DMS114 treated with DMSO at 0.1 percent for 48 hours (cell line): ENCODE results near the gene BCLAF1.
"Not testable (repeated sequence)": the region's sequence is repeated elsewhere in the genome, so short reads cannot be mapped to it uniquely, and the experiment has no call there.

Experiments used
- DNase-seq: peaks from one replicate; lab custom pipeline; 2025; ENCODE audit not compliant: unreplicated experiment; lab: John Stamatoyannopoulos, UW

The BCLAF1 gene

DNA sequence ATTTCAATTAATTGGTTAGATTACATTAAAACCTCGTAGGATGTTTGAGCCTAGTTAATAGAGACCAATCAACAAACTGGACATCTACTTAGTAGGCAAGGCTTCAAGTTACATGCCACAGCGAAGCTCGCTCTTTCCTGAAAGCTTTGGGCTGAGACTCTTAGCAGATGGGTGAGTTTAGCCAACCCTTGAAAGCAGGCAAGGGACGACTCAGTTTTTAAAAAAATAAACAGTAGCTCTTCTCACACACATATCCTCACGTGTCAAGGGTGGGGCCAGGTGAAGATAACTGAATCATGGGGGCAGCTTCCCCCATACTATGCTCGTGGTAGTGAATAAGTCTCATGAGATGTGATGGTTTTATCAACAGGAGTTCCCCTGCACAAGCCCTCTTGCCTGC, 40.3 kb downstream of the BCLAF1 start:
- DNase-seq, result no peak

DNA sequence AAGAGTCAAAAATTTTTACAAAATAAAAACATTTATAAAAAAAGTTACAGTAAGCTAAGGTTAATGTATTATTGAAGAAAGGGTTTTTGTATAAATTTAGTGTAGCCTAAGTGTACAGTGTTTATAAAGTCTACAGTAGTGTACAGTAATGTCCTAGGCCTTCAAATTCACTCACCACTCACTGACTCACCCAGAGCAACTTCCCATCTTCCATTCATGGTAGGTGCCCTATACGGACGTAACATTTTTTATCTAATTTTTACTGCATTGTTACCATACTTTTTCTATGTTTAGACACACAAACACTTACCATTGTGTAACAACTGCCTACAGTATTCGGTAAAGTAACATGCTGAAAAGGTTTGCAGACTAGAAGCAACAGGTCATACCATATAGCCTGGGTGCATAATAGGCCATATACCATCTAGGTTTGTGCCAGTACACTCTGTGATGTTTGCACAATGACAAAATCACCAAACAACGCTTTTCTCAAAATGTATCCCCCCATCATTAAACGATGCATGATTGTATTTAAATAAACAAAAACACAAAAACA, 45.5 kb downstream of the BCLAF1 start:
- no peak for DNase-seq

DNA sequence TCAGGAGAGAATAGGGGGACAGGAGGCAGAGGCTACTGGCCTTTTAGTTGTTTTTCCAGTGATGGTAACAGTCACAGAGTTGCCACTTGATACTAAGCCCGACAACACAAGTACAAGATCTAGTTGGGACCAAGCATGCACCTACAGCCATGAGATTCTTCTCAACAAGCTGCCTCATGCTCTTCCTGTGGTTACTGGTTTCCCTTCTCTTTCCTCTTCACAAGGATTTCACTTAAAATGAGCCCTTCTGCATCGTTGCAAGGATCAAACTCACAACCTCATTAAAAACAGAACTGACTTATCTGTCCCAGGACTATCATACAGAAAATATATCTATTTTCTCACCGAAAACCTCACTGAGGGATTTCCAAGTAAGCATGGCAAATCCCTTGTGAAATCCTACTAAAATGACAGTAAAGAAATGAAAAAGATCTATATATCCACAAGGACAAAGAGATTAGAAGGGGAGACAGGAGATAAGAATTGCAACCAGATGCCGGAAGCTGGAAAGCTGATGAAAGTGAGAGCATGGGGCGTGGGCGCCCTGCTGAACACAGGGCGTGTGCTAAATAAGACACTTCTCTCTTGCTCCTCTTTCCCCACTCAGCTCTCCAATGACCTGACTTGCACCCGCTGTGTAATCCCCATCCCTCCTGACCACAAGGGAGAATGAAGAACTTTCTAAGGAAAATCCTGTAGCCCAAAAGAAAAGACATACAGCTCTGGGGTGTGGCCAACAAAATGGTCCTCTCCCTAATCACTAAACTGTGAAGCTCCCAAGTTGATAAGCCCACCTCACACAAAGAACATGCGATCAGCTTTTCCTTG, 53.0 kb downstream of the BCLAF1 start:
- no peak for DNase-seq

DNA sequence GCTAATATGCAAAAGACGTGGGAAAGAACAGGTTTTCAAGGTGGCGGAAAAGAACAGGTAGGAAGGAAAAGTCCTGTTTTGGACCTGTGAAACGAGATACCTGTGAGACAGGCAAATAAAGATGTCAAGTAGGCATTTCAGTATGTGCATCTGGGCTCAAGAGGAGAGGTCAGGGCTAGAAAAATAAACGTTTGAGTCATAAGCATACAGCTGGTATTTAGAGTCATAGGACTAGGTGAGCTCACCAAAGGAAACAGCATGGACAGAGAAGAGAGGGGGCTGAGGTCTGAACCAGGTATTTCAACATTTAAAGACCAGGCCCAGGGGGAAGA, 54.4 kb downstream of the BCLAF1 start:
- no peak for DNase-seq

DNA sequence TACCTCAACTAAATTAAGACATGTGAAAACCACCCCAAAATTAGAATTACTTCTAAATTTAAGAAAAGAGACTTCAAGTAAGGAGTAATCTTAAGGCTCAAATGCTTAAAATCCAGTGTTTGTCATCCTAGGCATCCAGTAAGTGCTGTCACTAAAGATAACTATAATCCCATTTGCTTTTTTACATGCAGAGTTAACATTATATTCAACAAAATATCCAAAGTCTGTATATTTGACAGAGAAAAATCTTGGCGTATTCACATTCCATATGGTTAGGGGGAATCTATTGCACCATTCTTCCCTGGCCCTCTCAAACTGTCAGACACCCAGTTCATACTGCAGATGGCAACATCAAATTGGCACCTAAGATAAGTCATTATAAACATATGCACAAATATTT, 56.9 kb downstream of the BCLAF1 start:
- DNase-seq, result no peak

DNA sequence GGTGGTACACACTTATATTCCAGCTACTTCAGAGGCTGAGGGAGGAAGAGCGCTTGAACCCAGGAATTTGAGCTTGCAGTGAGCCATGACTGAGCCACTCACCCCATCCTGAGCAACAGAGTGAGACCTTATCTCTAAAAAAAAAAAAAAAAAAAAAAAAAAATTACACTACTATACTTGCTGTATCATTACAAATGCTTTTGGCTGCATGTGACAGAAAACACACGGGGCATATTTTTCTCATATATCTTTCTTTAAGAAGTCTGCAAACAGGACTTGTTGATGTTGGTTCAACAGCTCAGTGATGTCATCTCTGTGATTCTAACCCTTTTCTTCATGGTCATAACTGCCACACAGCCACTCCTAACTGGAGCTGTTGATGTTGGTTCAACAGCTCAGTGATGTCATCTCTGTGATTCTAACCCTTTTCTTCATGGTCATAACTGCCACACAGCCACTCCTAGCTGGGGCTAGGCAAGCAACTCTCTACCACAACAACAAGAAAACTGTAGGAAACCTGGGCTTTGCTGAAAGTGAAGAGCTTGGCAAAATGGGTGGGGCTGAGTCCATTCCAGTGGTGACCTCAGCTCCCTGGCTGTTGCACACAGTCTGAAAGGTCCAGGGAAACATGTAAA, 59.3 kb downstream of the BCLAF1 start:
- no peak for DNase-seq

DNA sequence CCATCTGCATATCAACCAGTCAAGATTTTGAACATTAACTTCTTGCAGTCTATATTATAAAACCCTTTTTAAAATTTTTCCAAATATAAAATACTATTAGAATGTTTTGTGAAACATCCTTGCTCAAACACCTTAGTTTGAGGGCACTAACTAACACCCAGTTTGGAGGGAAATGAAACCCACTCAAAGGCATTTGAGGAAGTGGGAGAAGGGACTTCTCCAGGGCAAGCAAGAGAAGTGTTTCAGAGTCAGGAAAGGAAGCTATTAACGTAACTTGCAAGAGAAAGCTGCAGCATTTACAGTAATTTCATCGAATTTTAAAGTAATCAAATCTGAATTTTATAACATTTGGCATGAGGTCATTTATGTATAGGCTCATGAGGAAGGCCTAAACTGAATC, 60.8 kb downstream of the BCLAF1 start:
- DNase-seq, result no peak

DNA sequence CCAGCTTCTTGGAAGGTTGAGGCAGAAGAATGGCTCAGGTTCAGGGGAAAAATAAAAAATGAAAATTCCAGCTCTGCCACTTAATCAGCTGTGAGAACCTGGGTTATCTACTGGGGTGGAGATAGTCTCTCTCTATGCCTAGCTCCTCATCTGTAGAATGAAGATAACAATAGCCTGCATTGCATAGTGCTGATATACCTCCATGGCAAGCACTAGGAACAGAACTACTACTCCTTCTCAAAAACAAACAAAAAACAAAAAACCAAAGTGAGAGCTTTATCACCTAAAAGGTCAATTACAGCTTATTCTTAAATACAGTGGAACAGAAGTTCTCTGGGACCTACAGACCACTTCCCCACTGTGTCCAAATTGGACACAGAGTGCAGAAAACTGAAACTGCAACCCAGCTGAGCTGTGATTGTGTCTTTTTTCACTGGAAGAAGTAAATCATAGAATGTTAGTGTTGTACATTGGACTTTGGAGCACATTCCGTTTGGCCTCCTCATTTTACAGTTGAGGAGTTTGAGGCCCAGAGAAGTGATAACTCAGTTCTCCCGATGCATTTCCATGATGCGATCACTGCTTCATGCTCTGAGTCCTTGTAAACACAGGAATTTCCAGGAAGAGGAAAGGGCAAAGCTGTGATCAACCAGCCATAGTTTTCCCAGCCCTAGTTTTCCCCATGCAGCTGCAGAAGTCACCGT, 62.8 kb downstream of the BCLAF1 start:
- no peak for DNase-seq

DNA sequence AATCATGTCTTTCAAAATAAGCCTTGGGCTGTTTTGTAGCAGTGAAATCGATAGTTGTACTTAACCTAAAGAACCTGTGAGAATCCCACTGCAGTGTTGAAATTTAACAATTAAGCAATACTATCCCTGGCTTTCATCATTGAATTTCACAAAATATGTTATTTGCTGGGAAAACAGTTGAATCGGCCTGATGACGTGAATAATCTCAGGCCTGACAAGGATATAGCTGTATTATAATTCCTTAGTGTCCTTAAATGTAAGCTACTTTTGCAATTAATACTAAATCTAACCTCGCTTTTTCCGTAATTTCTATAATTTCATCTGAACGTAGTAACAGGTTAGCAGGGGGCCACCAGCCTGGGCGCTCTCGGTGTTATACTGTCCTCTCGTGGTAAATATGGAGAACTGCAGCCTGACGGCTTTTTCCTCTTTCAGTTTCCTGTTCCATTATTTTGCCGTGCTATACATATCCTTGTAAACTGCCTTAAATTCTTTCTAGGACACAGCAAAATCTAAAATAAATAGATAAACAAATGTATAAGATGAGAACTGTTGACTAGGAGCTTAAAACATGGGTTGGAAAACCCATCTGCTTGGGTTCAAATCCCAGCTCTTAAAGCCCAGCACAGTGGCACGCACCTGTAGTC, 63.5 kb downstream of the BCLAF1 start:
- DNase-seq, result peak; percentile 30

DNA sequence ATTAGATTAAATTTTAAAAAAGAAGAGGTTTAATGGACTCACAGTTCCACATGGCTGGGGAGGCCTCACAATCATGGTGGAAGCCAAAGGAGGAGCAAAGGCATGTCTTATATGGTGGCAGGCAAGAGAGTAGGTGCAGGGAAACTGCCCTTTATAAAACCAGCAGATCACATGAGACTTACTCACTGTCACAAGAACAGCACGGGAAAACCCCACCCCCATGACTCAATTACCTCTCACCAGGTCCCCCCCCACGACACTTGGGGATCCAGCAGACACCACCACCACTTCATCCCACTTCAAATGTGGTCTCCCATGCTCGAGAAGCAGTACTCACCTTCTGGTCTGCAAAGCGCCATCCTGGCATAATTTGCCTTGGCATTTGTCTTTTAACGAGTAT, 64.2 kb downstream of the BCLAF1 start:
- no peak for DNase-seq

DNA sequence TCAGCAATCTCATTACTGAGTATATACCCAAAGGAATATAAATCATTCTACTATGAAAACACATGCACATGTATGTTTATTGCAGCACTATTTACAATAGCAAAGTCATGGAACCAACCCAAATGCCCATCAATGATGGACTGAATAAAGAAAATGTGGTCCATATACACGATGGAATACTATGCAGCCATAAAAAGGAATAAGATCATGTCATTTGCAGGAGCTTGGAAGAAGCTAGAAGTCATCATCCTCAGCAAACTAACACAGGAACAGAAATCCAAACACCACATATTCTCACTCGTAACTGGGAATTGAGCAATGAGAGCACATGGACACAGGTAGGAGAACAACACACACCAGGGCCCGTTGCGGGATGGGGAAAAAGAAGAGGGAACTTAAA, 64.7 kb downstream of the BCLAF1 start:
- DNase-seq, result not testable (repeated sequence)

DNA sequence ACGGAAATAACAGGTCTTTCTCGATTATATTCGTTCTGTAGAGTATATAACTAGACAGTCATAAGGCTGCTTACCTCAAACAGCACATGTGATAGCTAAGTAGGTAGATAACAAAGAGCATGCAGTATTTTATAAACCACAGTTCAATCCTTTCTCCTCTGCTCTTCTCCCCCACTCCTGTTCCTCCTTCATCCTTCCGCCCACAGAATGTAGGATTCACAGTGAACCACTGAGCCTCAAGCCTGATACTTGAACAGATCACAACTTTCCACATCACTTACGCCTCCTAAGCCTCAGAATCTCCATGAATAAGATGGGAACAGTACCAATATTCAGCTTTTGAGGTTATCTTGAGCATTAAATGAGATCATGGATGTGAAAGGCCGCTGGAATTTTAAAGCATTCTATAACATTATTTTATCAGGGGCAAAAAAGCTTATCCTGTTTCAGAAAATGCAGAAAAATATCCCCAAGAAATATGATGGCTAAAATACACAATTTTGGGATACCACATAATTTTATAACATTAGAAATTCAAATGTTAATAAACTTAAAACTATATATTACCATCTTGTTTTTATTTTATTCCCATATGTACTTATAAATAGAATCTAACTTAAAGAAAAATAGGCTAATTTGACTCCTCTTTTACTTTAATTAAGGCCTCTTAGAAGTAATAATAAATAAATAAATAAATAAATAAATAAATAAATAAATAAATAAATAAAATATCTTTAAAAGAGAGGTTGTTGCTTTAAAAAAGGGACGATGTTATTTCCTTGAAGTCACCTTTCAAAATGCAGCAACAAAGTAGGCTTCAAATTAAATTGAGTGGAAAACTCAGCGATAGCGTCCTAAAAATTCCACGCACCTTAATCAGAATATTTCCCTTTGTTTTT, 72.9 kb downstream of the BCLAF1 start:
- DNase-seq, result no peak

DNA sequence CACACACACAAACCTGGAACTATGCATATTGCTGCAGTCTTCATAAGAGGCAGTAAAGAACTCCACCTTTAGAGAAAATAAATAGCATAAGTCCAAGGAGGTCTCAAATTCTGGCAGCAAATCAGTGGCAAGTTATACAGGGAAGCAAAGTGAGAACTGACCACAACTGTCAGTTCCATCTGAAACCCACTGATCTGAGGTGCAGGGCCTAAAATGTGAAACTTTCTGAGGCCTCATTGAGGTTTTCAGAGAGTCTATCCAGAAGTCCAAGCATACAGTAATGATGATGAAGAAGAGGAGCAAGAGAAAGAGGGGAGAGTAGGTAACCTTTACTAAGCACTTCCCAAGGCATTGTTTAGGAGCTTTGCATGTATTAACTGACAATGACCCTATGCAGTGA, 75.8 kb downstream of the BCLAF1 start:
- no peak for DNase-seq

DNA sequence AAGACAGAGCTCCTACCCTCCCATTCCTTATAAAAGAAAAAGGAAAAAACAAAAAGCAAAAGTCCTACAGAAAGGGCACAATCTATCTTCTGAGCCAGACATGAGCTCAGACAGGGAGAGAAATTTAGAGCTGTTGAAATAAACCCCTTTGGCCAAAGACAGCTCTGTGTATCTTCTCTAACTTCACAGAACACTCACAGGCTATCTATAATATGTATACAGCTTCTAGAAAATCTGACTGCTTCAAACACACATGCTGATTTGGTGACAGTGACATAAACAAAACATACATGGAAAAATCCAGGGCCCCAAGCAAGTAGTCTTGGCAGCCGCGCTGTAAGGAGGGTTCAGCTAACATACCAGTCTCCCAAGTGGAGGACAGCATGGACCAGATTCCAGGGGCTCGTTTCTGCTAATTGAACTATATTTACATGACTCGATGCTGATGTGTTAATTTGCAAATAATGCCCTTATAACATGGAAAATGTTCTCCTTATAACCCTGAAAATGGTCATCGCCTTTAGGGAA, 76.6 kb downstream of the BCLAF1 start:
- no peak for DNase-seq

DNA sequence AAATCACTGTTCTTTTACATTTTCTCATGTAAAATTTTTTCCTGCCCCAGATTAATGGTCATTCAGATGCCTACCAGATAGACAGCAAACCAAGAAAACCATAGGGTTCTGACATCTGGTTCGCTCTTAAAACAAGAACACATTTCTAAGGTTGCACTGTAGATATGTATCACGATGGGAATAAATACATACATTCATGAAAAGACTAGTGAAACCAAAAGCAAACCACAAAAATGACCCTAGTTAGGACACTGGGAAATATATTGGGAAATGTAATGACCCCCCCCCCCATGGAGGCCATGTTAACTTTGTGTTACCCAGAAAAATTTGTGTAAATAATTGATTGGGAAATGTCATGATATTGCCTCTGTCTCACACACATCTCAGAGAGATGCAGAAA, 77.0 kb downstream of the BCLAF1 start:
- DNase-seq, result no peak

DNA sequence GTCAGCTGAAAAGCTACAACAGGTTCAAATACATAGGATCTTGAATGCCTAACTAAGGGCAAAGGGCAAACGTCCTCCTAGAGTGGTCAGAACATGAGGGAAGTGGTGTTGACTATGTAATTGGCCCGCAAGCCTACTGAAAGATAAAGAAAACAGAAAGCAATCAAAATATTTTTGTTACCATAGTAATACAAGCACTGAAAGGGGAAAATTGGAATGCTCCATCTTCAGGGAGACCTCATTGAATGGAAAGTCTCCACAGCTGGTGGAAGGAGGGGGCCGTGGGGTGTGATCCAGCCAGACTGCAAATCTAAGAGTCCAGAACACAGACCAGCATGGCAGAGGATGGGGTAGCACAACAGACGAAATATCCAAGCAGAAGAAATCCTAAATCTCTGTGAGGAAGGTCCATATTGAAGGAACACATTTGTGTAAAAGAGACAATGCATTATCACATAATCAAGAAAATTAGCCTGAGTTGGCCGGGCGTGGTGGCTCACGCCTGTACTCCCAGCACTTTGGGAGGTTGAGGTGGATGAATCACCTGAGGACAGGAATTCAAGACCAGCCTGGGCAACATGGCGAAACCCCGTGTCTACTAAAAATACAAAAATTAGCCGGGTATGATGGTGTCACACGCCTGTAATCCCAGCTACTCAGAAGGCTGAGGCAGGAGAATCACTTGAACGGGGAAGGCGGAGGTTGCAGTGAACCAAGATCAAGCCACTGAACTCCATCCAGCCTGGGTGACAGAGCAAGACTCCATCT, 79.1 kb downstream of the BCLAF1 start:
- DNase-seq, result no peak

DNA sequence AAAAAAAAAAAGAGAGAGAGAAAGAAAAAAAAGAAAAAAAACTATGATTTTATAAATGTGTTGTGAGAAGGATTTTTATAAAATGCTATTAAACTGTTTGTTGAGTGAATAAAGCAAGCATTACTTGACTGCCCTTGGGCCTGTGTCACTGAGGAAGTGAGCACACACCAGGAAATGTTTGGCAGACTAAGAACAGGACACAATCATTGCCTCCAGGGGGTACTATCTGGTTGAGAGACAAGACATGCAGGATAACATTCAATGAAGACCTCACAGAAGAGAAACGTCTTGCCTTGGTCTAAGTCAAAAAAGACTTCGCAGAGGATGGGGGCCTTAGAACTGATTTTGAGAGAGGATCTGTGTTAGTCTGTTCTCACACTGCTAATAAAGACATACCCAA, 80.2 kb downstream of the BCLAF1 start:
- DNase-seq, result no peak

DNA sequence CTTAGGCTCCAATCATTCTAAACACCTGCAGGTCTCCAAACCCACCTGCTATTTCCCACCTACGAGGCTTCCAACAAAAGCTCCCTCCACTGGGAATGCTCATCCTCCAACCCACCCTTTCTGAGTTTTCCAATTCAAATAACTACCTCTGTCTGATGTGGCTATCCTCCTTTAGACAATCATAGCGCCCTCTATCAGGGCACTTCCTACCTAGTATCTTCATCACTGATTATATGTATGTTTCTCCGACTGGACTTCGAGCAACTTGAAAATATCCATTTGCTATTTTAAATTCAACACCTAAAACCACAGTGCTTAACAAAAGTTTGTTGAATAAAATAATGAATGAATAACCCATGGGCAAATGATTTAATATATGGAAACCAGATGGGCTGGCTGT, 80.9 kb downstream of the BCLAF1 start:
- DNase-seq, result no peak
